HUES48 (cell line): Measurements from ENCODE around the gene CTNND2.
"Not testable (repeated sequence)": the region's sequence is repeated elsewhere in the genome, so short reads cannot be mapped to it uniquely, and the experiment has no call there.

Source experiments
- H3K27ac ChIP-seq: one replicate; pipeline ENCODE4 v1.7.0; 2013; ENCODE audit warnings: low read depth, low read length, inconsistent platforms
- H3K27me3 ChIP-seq: 2 replicates; pipeline ENCODE4 v1.6.1; 2013; ENCODE audit warnings: mild to moderate bottlenecking, low read length; ENCODE audit not compliant: control insufficient read depth, insufficient read depth
- H3K36me3 ChIP-seq: 2 replicates; pipeline ENCODE4 v1.6.1; 2013; ENCODE audit warnings: low read length; ENCODE audit not compliant: control insufficient read depth, insufficient read depth
- H3K4me1 ChIP-seq: 2 replicates; pipeline ENCODE4 v1.6.1; 2013; ENCODE audit warnings: mild to moderate bottlenecking, low read length; ENCODE audit not compliant: control insufficient read depth, insufficient read depth
- H3K4me3 ChIP-seq: 2 replicates; pipeline ENCODE4 v1.5.1; 2013; ENCODE audit warnings: mild to moderate bottlenecking, low read depth, low read length
- H3K9ac ChIP-seq: 2 replicates; pipeline ENCODE4 v1.6.1; 2013; ENCODE audit warnings: mild to moderate bottlenecking, low read depth, low read length, moderate library complexity
- H3K9me3 ChIP-seq: 2 replicates; pipeline ENCODE4 v1.6.1; 2013; ENCODE audit warnings: low read length; ENCODE audit not compliant: control insufficient read depth, insufficient read depth

CTNND2 gene

GRCh38 chr5:11010429-11011210 is 893.6 kb downstream of the CTNND2 start:
- no peak overlapping the region for H3K27ac ChIP-seq
- H3K9ac ChIP-seq: no peak overlapping the region
- no peaks in the 10 kb centered on the region for H3K4me1 ChIP-seq
- no peak overlapping the region for H3K4me3 ChIP-seq
- H3K36me3 ChIP-seq: no peaks in the 10 kb centered on the region
- H3K27me3 ChIP-seq: no peaks in the 10 kb centered on the region
- no peaks in the 10 kb centered on the region for H3K9me3 ChIP-seq

- Histone ChIP-seq H3K4me1 (no peaks in the 10 kb centered on the region), H3K27me3 (no peaks in the 10 kb centered on the region)
Observed at GRCh38 chr5:11009576-11009975, 894.7 kb downstream of the CTNND2 start.

GRCh38 chr5:11007269-11007870 is 896.9 kb downstream of the CTNND2 start:
- Histone ChIP-seq H3K4me1 (peaks cover 6% of the 10 kb centered on the region; the same call in 1 of the 2 replicates), H3K27ac (no peak overlapping the region), H3K4me3 (no peak overlapping the region), H3K27me3 (no peaks in the 10 kb centered on the region), H3K36me3 (no peaks in the 10 kb centered on the region), H3K9ac (no peak overlapping the region), H3K9me3 (no peaks in the 10 kb centered on the region)

More at GRCh38 chr5:11009576-11009975, 894.7 kb downstream of the CTNND2 start:
- Histone ChIP-seq H3K9ac (no peak overlapping the region), H3K4me3 (no peak overlapping the region), H3K27ac (no peak overlapping the region), H3K9me3 (no peaks in the 10 kb centered on the region), H3K36me3 (no peaks in the 10 kb centered on the region)

GRCh38 chr5:11004523-11004922 is 899.7 kb downstream of the CTNND2 start:
- H3K36me3 ChIP-seq, H3K9ac ChIP-seq, H3K4me3 ChIP-seq, H3K27ac ChIP-seq, H3K9me3 ChIP-seq, H3K27me3 ChIP-seq: not testable (repeated sequence)
- peaks cover 16% of the 10 kb centered on the region for H3K4me1 ChIP-seq

GRCh38 chr5:11000515-11001353 is 903.5 kb downstream of the CTNND2 start:
- Histone ChIP-seq H3K9ac (no peak overlapping the region), H3K9me3 (no peaks in the 10 kb centered on the region), H3K27ac (no peak overlapping the region), H3K27me3 (no peaks in the 10 kb centered on the region), H3K4me3 (no peak overlapping the region), H3K36me3 (no peaks in the 10 kb centered on the region), H3K4me1 (peaks cover 16% of the 10 kb centered on the region)

GRCh38 chr5:10999714-11000113 is 904.5 kb downstream of the CTNND2 start:
- Histone ChIP-seq H3K9ac (no peak overlapping the region), H3K36me3 (no peaks in the 10 kb centered on the region), H3K4me1 (peaks cover 16% of the 10 kb centered on the region), H3K27me3 (no peaks in the 10 kb centered on the region), H3K27ac (no peak overlapping the region), H3K9me3 (no peaks in the 10 kb centered on the region), H3K4me3 (no peak overlapping the region)

- Histone ChIP-seq H3K9me3 (no peaks in the 10 kb centered on the region), H3K9ac (no peak overlapping the region), H3K27ac (no peak overlapping the region), H3K4me3 (no peak overlapping the region), H3K27me3 (no peaks in the 10 kb centered on the region), H3K36me3 (no peaks in the 10 kb centered on the region), H3K4me1 (peaks cover 13% of the 10 kb centered on the region)
Observed at GRCh38 chr5:10995891-10996290, 908.4 kb downstream of the CTNND2 start.

- Histone ChIP-seq H3K9me3 (no peaks in the 10 kb centered on the region), H3K27ac (no peak overlapping the region), H3K9ac (no peak overlapping the region), H3K36me3 (no peaks in the 10 kb centered on the region), H3K27me3 (no peaks in the 10 kb centered on the region), H3K4me3 (peak overlapping the region; percentile 26; the same call in 1 of the 2 replicates), H3K4me1 (0 out of 2 replicates have a peak, but pooled peaks cover 7% of the 10 kb centered on the region)
Observed at GRCh38 chr5:10994091-10994986, 909.9 kb downstream of the CTNND2 start.

- H3K9ac ChIP-seq: no peak overlapping the region
- H3K4me3 ChIP-seq: no peak overlapping the region
- no peaks in the 10 kb centered on the region for H3K27me3 ChIP-seq
Observed at GRCh38 chr5:10990634-10991033, 913.6 kb downstream of the CTNND2 start.

GRCh38 chr5:10989577-10990263 is 914.5 kb downstream of the CTNND2 start:
- Histone ChIP-seq H3K36me3 (no peaks in the 10 kb centered on the region), H3K27me3 (no peaks in the 10 kb centered on the region)

More at GRCh38 chr5:10990634-10991033, 913.6 kb downstream of the CTNND2 start:
- H3K27ac ChIP-seq: no peak overlapping the region
- no peaks in the 10 kb centered on the region for H3K9me3 ChIP-seq
- no peaks in the 10 kb centered on the region for H3K36me3 ChIP-seq
- H3K4me1 ChIP-seq: peaks cover 9% of the 10 kb centered on the region; the same call in 1 of the 2 replicates

More at GRCh38 chr5:10989577-10990263, 914.5 kb downstream of the CTNND2 start:
- peaks cover 9% of the 10 kb centered on the region; the same call in 1 of the 2 replicates for H3K4me1 ChIP-seq
- no peak overlapping the region for H3K4me3 ChIP-seq
- no peak overlapping the region for H3K9ac ChIP-seq
- H3K27ac ChIP-seq: no peak overlapping the region
- no peaks in the 10 kb centered on the region for H3K9me3 ChIP-seq
